ENCODE results near the gene ANKMY2. TPM values are rescaled to one million over a fixed set of nuclear protein-coding genes. Genes with fewer than 3 reads are reported as not detected.

ANKMY2 gene
- total RNA-seq, 2 donors from 2014 or later: 37.7 to 73.4 TPM

- H3K4me3 ChIP-seq (ENCODE audit: low read length): peak overlapping the region; percentile 97
- Mint-ChIP-seq H3K27ac (no peak overlapping the region), H3K4me1 (peaks cover 46% of the 10 kb centered on the region), H3K9me3 (no peaks in the 10 kb centered on the region), H3K4me3 (peak overlapping the region; percentile 85), H3K36me3 (ENCODE audit: low read depth) (peaks cover 9% of the 10 kb centered on the region), H3K27me3 (ENCODE audit: insufficient read depth) (no peaks in the 10 kb centered on the region)
- no peak for TF ChIP-seq CTCF (conservative IDR thresholded peaks at IDR 0.05)
- no peak for DNase-seq
- no peaks in the 10 kb centered on the region for H3K9me3 ChIP-seq (ENCODE audit: control insufficient read depth, low read length)
- 87 to 100% methylated on average over 1 to 2 of the region's 2 CpGs for whole genome bisulfite sequencing, 2 experiments (ENCODE audit: insufficient coverage in 1 of 2, insufficient read length in 1 of 2)
- no peak overlapping the region for H3K27ac ChIP-seq (ENCODE audit: low read depth, low read length)
- no peaks in the 10 kb centered on the region for H3K36me3 ChIP-seq (ENCODE audit: control insufficient read depth, insufficient read depth, low read length)
- H3K27me3 ChIP-seq (ENCODE audit: control insufficient read depth, insufficient read depth, low read length, poor library complexity, severe bottlenecking): no peaks in the 10 kb centered on the region
- H3K4me1 ChIP-seq (ENCODE audit: control insufficient read depth, insufficient read depth, low read length): peaks cover 11% of the 10 kb centered on the region
- H3K9ac ChIP-seq (ENCODE audit: extremely low read depth, low read length, poor library complexity, severe bottlenecking): no peak overlapping the region
Observed at GRCh38 chr7:16647435-16647960, 1.9 kb upstream of the ANKMY2 start.

GRCh38 chr7:16646472-16647072 lies 1.0 kb upstream of the ANKMY2 start:
- TF ChIP-seq CTCF (conservative IDR thresholded peaks at IDR 0.05): no peak
- Mint-ChIP-seq H3K27me3 (ENCODE audit: insufficient read depth) (no peaks in the 10 kb centered on the region), H3K9me3 (no peaks in the 10 kb centered on the region), H3K4me3 (peak overlapping the region; percentile 85), H3K4me1 (peaks cover 52% of the 10 kb centered on the region), H3K36me3 (ENCODE audit: low read depth) (peaks cover 9% of the 10 kb centered on the region), H3K27ac (peak overlapping the region; percentile 100)
- no peak for DNase-seq
- Histone ChIP-seq H3K9me3 (ENCODE audit: control insufficient read depth, low read length) (no peaks in the 10 kb centered on the region), H3K4me1 (ENCODE audit: control insufficient read depth, insufficient read depth, low read length) (peaks cover 11% of the 10 kb centered on the region), H3K9ac (ENCODE audit: extremely low read depth, low read length, poor library complexity, severe bottlenecking) (peak overlapping the region; percentile 97), H3K27ac (ENCODE audit: low read depth, low read length) (peak overlapping the region; percentile 98), H3K4me3 (ENCODE audit: low read length) (peak overlapping the region; percentile 97), H3K27me3 (ENCODE audit: control insufficient read depth, insufficient read depth, low read length, poor library complexity, severe bottlenecking) (no peaks in the 10 kb centered on the region), H3K36me3 (ENCODE audit: control insufficient read depth, insufficient read depth, low read length) (no peaks in the 10 kb centered on the region)
- WGBS, 2 experiments (ENCODE audit: insufficient coverage in 1 of 2, insufficient read length in 1 of 2): 0% methylated on average over 2 to 28 of the region's 29 CpGs

GRCh38 chr7:16644636-16645592 lies 640 bp downstream of the ANKMY2 start:
- peaks cover 8% of the 10 kb centered on the region for H3K4me1 ChIP-seq (ENCODE audit: control insufficient read depth, insufficient read depth, low read length)
- Mint-ChIP-seq H3K9me3 (no peaks in the 10 kb centered on the region), H3K27me3 (ENCODE audit: insufficient read depth) (no peaks in the 10 kb centered on the region), H3K4me1 (peaks cover 43% of the 10 kb centered on the region), H3K36me3 (ENCODE audit: low read depth) (peaks cover 15% of the 10 kb centered on the region), H3K27ac (peak overlapping the region; percentile 100), H3K4me3 (peak overlapping the region; percentile 85)
- peak overlapping the region; percentile 72 for H3K27ac ChIP-seq (ENCODE audit: low read depth, low read length)
- DNase-seq: peak; percentile 58
- WGBS, 2 experiments (ENCODE audit: insufficient coverage in 1 of 2, insufficient read length in 1 of 2): 1% methylated on average over 16 to 57 of the region's 57 CpGs
- peak; percentile 18 for TF ChIP-seq CTCF (conservative IDR thresholded peaks at IDR 0.05)
- no peaks in the 10 kb centered on the region for H3K27me3 ChIP-seq (ENCODE audit: control insufficient read depth, insufficient read depth, low read length, poor library complexity, severe bottlenecking)
- H3K9ac ChIP-seq (ENCODE audit: extremely low read depth, low read length, poor library complexity, severe bottlenecking): peak overlapping the region; percentile 97
- no peaks in the 10 kb centered on the region for H3K36me3 ChIP-seq (ENCODE audit: control insufficient read depth, insufficient read depth, low read length)
- H3K9me3 ChIP-seq (ENCODE audit: control insufficient read depth, low read length): no peaks in the 10 kb centered on the region
- peak overlapping the region; percentile 97 for H3K4me3 ChIP-seq (ENCODE audit: low read length)

Data from endodermal cell (in vitro differentiated cells).